EL (cell line): Measurements from ENCODE around the gene ACVR2A.

ENCODE experiments used
- DNase-seq: peaks from one replicate; pipeline ENCODE4 v3.0.0-alpha.2; 2016

ACVR2A gene

DNA sequence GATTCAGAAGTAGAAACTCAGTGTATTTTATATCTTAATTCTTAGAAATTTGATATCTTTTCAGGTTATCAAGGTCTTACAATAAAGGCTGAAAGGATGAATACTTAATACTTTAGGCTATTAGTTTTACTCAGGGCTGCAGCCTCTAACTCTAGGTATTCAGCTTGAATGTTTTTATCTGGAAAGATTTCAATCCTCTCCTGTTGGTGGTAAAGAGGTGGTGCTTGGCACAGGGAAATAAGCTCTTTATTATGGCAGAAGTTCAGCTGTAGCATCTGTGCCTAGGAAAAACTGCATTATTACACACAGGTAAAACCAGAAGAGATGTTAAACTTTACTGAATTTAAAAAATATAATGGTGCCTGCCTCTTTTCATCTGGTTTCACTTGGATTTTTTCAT is 11.1 kb downstream of the ACVR2A start:
- DNase-seq, result no peak

DNA sequence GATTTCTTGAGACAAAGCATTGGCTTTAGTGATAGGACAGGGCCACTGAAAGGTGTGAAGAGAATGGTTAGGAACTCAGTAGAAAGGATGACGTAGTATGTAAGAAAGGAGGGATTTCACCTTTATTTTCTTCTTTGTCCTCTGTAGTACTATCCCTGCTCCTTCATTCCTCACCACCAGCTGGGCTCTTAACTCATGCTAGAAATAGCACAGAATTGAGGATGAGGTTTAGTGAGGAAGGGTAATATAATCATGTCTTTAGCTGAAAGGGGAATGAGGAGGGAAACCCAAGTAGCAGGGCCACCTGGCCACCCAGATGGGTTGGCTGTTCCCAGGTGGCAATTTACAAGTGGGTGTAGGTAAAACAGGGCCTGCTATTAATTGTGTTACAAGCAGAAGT is 15.2 kb downstream of the ACVR2A start:
- no peak for DNase-seq

DNA sequence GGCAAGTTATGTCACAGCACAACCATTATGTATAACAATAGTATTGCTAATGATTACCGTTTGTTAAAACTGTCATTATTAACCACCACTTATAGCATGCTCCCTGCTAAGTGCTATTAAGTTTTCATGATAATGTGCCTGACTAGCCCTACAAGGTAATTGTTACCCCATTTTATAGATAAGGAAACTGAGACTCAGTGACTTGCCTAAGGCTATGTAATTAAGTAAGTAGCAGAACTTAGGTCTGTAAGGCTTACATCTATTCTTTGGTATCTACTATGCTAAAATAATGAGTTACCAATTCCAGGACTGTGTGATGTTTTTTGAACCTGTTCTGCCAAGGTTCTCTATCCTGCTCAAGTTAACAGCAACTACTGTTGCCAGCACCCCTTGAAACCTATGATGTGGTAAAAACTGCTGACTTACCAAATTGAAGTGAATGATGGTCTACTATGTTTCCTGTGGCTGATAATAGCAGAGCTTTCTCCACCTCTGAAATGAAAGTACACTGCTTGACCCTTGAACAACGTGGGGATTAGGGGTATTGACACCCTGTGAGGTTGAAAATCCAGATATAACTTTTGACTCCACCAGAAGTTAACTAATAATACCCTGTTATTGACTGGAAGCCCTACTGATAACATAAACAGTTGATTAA is 18.2 kb downstream of the ACVR2A start:
- no peak for DNase-seq

DNA sequence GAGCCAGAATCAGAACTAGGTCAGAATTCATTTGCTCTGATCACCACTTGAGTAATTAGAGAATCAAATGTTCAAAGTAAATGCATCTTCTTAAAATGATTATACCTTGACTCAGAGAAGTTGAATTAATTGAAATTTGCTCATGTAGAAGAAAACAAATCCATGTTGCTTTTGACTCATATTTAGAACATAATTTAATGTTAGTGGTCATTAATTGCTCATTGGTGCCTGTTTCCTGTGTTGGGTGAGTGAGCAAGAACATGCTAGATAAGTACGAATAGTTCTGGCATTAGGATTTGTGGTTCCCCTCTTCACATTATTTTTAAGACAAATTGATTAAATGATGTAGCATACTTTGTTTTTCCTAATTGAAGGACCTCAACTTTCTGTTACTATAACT is 19.0 kb downstream of the ACVR2A start:
- no peak for DNase-seq

DNA sequence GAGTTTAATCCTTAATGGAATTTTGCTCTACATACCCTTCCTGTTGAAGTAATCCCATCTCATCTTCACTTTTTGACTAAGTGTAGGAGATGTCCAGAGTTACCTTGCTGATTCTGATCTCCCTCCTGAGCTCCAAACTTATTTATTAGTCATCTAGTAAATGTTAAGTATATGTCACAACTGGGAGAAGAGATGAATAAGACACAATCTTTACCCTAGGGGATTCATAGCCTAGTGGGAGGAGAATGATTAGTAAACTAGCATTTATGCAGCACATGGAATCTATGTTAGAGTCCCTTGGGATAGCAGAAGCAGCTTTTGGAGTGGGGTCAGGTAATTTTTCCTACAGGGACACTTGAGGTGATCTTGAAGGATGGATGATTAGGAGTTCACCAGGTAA is 20.7 kb downstream of the ACVR2A start:
- no peak for DNase-seq

DNA sequence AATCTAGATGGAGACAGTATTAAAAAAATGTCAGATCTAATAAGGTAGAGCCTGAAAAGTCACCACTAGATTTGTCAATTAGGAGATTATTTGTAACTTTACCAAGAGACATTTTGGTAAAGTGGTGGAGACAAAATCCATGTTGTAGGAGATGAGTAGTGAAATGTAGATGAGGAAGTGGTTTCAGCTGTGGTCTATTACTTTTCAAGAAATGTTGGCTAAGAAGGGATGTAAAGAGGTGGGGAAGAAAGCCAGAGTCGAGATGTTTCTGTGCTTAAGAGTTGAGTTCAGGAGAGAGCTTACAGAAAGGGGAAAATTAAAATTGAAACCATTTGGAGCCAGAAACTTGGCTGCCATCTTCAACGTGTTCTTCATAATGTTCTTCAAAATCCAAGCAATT is 22.2 kb downstream of the ACVR2A start:
- DNase-seq, result no peak

DNA sequence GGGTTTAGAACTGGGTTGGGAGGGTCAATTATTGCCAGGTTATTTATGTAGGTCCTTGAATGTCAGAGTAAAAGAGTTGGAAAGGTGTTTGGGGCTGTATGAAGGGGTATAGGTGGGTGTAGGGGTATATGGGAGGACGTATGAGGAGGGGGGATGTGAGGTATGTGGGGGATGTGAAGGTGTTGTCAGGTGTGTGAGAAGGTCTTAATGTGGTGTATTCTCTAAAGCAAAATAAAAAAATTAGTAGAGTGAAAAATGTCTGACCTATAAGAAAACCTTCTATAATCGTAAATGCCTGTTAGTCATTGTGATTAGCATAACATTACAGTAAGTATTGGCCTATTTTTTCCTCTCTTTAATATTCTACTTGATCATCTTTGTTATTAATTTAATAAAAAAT is 25.1 kb downstream of the ACVR2A start:
- DNase-seq, result no peak

DNA sequence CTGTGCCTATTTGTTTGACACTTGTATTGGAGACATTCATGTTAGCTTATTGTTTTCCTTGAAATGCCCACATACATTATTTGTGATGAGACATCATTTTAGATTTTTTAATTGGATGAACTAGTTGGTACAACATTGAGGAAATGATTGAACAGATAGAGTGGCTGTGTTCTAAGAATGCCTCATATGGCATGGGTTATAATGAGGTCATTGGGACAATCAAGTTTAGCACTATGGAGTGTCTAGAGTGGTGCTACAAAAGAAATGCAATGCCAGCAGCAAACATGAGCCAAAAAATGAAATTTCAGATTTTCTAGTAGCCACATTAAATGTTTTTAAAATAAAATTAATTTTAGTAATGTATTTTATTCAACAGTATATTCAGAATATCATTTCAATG is 28.1 kb downstream of the ACVR2A start:
- no peak for DNase-seq

DNA sequence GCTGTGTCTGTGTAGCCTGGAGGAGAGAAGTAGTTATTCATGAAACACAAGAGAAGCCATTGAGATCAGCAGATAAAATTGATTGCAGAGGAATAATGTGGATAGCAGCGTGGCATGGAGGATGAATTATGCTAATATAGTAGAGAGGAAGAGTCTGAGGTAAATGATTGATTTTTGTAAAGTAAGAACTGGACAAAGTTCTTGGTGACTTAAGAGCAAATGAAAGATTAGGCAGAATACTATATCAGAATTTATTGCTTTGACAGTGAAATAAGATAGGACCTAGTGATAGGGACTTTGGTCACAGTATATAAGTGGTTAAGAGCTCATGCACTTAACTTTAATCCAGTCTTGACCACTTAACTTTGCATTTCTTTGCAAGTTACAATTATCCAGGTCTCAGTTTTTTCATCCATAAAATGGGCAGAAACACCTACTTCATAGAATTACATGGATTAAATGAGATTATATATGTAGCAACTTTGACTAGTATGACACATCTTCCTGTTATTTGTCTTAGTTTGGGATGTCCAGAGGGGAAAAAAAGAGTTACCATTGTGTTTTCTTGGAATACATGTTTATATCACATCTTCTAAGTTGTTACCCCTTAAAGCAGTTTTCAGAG is 29.1 kb downstream of the ACVR2A start:
- no peak for DNase-seq

DNA sequence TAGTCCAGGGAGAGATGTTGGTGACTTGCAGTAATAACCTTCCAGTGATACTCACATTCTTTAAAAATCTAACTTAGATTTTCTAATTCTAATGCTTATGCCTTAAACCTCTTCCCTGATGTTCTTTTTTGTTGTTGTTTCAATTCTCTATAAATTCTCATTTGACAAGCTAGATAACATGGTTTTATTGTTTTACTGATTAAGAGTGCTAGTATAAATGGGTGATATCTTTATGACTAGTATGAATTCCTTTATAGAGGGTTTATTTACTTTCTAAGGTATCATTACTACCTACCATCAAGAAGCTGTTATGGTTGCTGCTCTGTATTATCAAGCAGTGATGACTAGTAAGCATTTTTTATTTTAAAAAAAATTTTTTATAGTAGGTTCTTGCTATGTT is 35.0 kb downstream of the ACVR2A start:
- no peak for DNase-seq

DNA sequence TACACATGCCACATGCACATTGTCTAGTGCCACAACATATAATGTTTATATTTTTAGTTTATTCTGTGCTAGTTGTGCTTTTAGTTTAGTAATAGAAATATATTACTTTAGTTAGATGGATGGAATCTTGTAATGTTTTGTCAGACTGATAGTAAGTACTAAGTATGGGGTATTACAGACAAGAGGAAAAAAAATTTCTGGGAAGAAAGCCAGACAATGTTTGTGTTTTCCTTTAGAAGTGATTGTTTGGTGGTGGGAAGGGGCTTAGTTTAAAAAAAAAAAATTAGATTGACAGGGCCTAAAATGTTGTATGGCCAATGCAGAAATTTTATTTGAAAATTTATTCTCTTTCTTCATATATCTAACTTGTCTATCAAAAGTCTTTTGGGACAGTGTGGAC is 37.8 kb downstream of the ACVR2A start:
- no peak for DNase-seq

DNA sequence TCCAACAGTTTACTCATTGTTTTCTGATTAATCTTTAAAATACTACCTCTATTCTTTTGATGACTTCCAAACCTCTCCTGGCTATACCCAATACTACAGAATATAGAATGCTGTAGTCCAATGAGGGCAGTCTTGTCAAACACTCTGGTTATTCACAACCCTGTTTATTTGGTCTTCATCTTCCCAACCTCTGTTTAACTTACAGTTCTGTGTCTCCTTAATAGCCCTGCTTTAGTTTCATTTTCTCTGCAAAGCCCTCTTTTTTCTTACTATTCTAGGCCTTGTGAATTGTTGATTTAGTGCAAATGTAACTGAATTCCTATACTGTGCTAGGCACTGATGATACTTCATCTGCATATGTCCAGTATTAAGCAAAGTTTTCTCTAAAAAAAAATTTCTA is 40.0 kb downstream of the ACVR2A start:
- peak; percentile 0 for DNase-seq

DNA sequence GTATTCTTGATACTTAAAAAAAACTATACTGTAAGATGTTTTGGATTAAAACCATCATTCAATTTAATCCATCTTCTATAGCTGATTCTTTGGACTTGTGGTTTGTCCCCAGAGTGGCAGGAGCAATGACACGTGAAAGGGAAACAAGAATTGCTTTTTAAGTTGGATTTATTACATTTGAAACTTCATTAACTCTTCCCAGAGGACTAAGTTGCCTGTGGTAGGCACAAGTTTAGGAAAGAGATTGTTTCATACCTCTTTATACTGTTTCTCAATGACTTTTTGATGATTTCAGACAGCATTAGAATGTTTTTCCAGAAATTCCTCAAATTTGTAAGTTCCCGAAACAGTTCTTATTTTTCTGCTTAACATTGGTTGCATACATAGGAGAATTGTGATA is 41.3 kb downstream of the ACVR2A start:
- DNase-seq, result no peak

DNA sequence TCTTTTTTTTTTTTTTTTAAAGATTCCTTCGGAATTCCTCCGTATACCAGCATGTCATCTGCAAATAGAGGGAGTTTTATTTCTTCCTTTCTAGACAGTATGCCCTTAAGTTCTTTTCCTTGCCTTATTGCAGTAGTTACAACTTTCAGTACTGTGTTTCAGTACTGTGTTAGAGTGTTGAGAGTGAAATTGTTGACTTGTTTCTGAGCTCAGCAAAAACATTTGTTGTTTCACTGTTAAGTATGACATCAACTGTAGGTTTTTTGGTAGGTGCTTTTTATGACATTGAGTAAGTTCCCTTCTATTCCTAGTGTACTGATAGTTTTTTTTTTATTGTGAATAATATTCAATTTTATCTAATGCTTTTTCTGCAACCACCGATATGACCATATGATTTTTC is 43.9 kb downstream of the ACVR2A start:
- no peak for DNase-seq

DNA sequence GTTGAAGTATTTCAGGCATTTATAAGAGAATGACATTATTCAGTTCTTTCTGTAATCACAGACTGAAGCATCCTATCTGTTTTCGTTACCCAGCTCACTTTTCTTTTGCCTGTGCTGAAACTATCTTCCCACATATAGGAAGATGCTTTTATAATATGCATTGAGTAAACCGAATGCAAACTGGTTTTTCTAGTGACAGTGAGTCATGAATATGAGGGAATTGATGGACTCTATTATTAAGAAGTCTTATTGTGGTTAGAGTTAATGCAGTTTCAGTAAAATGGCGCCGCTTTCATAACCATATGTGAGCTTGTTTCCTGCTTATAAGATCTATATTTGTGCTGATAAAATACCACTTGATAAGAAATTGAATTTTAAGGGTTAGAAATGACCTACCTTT is 59.2 kb downstream of the ACVR2A start:
- DNase-seq, result no peak

DNA sequence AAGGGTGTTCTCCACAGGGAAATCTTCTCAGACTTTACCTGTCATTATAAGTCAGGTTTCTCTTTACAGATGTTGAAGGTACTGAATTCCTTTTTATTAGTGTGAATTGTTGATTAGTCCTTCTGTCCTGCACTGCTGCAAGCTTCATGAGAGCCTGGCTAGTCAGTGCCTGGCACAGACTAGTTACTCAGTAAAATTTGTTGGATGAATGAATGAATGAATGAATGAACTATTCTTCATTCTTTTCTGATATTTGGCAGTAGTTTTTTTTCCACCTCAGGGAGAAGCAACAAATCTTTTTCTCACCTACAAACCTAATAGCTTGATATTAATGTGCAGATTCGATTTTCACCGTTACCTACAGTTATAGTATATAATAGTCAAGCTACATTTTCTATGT is 64.3 kb downstream of the ACVR2A start:
- no peak for DNase-seq

DNA sequence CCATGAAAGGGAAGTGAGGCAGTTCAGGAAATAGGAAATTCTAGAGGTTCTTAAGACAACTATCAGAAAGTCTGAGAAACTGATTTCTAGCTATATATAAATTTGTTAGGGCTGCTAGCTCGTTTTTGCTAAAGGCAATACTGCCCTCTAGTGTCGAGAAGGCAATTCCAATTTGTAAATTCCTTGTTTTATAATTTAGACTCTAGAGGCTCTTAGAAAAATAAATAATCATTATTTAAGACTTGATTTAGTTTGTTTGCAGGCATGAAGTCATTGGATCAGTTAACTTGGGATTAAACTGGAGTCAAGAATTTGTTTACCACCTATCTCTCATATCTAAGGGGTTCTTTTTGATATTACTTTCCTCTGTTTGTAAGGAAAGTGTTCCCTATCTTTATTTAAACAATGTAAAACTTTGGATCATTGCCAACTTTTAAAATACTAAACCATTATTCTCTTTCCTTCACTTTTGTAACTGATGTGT is 66.2 kb downstream of the ACVR2A start:
- DNase-seq, result peak; percentile 64

DNA sequence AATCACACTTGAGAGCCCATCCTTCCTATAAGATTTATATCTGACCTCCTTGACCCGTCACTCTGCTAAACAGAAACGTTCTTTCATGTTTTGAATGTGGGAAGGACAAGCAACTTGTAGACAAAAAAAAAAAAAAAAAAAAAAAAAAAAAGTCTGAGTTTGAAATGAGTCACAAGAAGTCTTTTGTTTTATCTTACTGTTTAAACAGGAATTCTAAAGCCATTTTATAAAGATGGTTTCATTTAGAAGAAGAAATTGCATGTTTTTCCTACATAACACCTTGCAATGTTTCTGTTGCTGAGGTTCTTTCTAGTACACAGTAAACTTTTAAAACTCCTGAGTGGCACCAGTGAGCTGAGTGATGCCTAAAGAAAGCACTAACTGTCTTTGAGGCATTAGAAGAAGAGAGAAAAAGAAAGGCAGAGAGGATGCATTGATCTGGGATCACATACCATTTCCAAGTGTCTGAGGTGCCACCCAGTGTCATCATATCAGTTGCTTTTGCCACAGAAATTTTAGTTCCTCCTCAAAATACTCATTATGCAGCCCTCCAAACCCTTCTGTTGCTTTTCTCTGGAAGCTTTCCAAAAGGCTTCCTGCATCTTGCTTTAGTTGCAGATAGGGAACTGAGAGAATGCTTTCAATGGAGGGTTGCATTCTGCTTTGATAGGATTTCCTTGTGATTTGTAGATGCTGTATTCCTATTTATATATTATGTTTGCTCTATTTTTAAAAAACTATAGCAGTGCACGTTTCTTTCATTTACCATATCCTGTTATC is 69.1 kb downstream of the ACVR2A start:
- no peak for DNase-seq

DNA sequence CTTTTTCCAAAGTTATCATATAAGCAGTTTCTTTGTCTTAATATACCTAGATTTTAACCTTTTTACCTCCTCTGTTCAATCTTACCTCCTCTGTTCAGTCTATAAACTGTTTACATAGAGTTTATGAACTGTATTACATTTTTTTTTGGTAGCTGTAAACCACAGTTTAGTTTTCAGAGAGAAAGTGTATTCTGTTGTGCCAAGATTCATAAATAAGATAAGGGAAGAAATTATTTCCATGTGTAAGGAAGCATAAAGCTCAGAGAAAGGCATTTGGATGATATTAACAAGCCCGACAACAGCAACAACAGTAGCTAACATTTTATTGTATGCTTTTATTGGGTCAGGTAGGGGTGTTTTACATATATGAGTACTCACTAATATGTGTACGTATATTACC is 71.2 kb downstream of the ACVR2A start:
- DNase-seq, result no peak

DNA sequence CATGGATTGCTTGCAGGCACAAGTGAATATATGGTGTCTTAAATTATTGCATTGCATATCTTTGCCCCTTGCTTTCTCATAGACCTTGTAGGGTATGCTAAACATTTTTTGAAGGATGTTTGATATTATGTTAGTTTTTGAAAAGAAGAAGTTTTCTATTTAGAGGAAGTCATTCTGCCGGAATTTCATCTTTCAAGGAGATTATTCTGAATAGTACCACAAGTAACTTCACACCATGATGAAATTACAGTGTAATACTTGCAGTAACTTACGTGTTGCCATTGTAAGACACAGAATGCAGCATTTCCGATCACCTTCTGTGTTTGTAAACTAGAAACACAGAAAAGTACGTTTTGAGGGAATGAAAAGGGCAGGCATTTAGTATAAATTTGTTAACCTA is 71.9 kb downstream of the ACVR2A start:
- no peak for DNase-seq

DNA sequence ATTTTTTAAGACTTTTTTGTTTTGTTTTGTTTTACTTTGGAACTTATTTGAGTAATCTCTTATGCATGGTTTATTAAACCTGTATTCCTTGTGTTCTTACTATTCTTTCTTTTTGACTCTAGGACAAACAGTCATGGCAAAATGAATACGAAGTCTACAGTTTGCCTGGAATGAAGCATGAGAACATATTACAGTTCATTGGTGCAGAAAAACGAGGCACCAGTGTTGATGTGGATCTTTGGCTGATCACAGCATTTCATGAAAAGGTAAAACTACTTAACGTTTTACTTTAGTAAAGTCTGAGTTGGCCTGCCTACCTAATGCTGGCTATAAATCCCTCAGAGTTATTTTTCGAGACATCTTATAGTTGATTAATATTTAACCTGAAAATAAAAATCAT is 72.3 kb downstream of the ACVR2A start:
- DNase-seq, result no peak

DNA sequence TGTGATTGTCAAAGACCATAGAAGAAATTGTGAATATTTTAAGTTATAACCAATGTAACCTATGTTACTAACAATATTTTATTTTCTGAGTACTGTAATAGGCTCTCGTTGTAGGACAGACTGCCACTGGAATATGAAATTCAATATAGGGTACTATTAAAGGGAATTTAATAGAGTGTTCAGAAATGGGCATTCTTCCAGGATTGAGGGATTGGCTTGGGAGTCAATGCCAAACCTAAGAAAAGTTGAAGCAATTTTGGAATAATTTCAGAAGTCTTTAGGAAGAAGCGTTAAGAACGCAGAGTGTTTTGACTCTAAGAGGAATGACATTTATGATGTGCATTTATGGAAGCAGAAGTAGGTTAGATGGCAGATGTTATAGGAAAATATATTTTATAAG is 79.0 kb downstream of the ACVR2A start:
- no peak for DNase-seq

DNA sequence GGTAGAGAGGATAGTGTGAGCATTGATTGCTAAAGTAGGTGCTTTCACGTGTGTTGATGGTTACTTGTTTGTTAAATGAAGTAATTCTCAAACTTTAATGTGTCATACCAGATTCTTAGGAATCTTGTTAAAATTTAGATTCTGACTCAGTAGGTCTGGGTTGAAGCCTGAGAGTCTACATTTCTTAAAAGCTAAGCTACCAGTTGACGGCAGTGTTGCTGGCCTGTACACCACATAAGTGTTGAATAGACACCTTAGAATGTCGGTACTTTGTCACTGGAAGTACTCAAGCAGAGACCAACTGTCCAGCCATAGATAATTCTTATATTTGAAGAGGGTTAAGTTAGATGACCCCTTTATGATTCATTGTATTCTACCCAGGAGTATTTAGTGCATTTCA is 79.8 kb downstream of the ACVR2A start:
- no peak for DNase-seq

DNA sequence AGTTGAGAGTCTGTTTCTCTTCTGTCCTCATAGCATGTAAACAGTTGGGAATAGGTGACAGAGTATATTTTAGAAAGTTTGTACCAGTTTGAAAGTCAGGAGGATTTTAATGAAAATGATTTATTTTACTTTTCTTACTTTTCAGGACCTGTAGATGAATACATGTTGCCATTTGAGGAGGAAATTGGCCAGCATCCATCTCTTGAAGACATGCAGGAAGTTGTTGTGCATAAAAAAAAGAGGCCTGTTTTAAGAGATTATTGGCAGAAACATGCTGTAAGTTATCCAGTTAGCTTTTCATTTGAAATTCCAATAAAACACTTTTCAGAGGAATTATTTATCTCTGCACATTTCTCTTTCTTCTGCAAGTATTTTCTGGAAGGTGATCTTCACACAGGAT is 81.1 kb downstream of the ACVR2A start:
- no peak for DNase-seq
